Measurements from ENCODE around the gene FAXC.
"Not testable (repeated sequence)": the region's sequence is repeated elsewhere in the genome, so short reads cannot be mapped to it uniquely, and the experiment has no call there.

FAXC gene

GRCh38 chr6:99341862-99342455 is 7.5 kb downstream of the FAXC start:
- no peak overlapping the region for H3K4me3 ChIP-seq (ENCODE audit: low read depth, low read length)

DNA sequence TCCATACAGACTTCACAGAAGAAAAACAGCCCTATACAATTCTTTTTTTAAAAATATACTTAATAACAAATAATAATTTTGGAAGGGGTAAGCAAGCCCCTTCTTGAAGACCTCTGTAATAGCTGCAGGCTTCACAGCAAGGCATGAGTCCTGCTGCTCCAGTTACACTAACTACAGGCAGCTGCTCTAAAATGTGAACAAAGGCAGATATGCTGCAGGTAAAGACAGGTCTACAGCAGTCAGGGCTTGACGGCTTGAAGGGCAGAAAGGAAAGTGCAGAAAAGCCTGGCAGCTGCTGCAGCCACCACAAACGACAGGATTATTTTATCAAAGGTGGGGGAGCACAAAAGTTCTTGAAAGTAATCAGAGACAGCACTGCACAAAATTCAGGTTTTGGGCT is 11.3 kb downstream of the FAXC start:
- no peak overlapping the region for H3K4me3 ChIP-seq (ENCODE audit: low read depth, low read length)

DNA sequence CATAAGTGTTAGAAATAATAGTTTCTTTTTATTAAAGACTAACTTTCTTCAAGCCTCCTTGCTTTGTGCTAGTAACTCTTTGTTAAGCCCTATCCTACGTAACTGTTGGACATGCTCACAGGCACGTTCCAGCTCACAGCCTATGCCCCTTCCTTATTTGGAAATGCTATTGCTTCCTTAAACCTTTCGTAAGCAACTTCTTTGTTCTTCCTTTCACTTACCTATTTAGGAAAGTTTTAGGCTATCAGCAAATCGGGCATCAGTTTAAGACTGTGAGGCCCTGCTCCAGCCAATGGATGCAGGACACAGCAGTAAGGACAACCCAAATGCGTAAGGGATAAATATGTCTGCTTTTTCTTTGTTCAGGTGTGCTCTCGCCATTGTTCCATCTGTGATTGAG is 14.2 kb downstream of the FAXC start:
- H3K4me3 ChIP-seq (ENCODE audit: low read depth, low read length), result not testable (repeated sequence)

DNA sequence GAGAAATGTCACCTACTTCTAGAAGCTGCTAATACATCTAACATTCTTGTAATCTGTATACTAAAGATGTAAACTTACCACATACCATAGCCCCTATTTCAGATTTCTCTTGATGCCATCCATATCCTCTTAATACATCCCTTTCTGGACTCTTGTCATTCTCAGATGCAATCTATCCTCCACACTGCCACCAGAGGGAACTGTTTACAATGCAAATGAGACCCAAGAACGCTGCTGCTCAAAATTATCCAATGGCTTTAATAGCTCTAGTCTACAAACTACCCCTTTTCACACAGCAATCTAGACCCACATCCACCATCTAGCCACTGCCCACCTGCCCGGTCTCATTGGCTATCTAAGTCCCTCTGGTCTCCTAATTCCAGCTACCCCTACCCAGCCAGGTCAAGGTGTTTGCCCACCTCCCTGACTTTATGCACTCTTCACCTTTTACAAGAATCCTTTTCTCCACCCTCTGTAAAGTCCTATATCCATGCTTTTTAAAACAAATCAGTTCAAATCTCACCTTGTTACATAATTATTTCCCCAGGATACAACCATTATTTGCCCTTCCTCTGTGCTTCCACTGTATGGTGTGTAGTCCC is 14.8 kb downstream of the FAXC start:
- no peak overlapping the region for H3K4me3 ChIP-seq (ENCODE audit: low read depth, low read length)

DNA sequence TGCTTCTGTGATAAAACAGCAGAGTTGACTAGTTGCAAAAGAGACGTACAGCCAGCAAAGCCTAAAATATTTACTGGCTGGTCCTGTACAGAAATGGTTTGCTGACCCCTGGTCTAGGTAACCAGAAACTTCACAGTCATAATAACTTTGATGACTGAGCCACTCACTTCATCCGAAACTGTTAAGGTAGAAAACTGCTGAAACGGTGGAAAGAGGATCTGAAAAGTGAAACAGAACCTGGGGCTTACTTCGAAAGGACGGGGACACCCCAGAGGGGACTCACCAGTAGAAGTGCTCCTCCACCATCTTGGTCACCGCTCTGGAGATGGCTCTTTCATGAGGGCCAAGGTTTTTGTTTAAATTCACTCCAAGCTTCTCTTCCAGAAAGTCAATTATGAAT is 16.4 kb downstream of the FAXC start:
- no peak overlapping the region for H3K4me3 ChIP-seq (ENCODE audit: low read depth, low read length)

DNA sequence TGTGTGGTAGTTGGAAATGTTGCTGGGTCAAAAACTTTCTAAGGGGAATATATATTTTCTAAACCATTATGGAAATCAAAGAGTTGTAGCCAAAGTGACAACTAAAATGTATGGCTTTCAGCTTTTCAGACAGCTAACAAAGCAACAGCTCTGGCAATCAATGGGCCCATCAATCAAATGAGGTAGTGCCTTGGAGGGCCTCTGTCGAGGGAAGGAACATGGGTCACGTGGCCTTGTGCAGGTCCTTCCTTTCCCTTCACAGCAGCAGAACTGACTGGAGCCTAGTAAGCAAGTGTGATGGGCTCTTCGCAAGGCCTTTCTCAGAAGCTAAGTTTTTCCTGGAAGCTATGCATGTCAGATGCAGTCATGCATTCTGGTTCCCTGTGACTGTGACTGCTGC is 17.9 kb downstream of the FAXC start:
- H3K4me3 ChIP-seq (ENCODE audit: low read depth, low read length), result no peak overlapping the region

GRCh38 chr6:99330159-99330558 is 19.3 kb downstream of the FAXC start:
- no peak overlapping the region for H3K4me3 ChIP-seq (ENCODE audit: low read depth, low read length)

DNA sequence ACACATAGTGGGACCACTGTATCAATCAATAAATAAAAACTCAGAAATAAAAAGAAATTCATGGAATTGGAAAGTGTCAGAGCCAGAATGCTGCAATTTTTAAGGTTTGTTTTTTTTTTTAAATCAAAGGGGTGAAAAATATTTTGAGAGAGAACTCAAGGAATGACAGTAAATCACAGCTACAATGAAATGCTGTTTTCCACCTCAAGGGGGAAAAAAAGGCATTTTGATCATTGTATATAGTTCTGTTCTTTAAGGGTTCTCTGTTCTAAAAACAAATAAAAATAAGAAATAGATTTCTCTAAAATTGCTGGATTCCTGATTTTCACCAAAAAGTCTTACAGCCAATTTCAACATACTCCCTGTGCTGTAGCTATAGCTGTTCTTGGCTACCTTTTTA is 24.5 kb downstream of the FAXC start:
- no peak overlapping the region for H3K4me3 ChIP-seq (ENCODE audit: low read depth, low read length)

DNA sequence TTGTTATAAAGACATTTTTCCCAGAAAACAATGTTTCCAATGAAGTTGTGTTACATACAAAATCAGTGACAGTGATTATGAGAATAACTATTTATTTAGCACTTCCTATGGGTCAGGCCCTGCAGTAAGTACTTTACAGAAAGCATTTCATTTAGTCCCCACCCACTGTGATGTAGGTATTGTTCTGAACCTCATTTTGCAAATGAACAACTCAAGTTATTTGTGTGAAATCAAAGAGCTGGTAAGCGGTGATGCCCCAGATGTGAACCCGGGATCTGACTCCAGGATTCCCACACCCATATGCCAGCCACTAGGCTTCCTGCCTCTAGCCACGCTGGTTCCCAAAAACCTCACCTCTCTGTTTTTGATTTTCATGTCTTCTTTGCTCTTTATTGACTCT is 30.9 kb downstream of the FAXC start:
- no peak overlapping the region for H3K4me3 ChIP-seq (ENCODE audit: low read depth, low read length)

DNA sequence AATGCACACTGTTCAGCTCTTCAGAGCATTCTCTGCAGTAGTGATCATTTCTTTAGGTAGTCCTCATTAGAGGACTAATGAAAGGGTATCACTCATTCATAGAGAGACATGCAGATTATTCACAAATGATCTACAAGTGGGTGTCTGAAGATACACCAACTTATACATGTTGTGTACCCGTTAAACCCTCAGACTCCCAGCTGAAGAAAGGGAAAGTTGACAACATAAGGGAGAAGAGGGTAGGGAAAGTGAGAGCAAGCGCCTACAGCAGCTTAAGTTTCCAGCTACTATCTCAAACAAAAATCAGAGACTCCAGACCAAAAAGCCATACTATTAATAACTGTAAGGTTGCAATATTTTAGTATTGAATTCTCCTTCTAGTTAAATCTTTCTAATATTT is 37.1 kb downstream of the FAXC start:
- no peak overlapping the region for H3K4me3 ChIP-seq (ENCODE audit: low read depth, low read length)

DNA sequence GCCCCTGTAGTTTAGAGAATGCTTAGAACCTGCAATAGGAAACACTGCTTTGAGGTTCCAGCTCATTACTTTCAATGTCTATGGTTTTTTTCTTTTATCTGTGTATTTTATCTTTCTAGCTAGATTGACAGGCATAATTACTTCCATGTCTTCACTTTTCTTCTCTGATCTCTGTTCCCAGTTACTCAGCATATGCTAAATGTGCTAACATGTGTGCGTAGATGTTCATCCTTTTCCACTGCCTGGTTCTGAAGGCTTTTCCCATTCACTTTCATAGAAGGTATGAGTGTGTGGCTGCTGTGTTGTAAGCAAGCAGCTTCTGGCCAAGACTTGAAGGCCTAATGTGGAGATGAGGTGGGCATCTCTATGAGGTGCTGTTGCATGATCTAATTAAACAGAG is 38.9 kb downstream of the FAXC start:
- H3K4me3 ChIP-seq (ENCODE audit: low read depth, low read length), result no peak overlapping the region

- no peak overlapping the region for H3K4me3 ChIP-seq (ENCODE audit: low read depth, low read length)
Measured at GRCh38 chr6:99309557-99309956, 39.9 kb downstream of the FAXC start.

GRCh38 chr6:99308788-99309187 is 40.7 kb downstream of the FAXC start:
- no peak overlapping the region for H3K4me3 ChIP-seq (ENCODE audit: low read depth, low read length)

DNA sequence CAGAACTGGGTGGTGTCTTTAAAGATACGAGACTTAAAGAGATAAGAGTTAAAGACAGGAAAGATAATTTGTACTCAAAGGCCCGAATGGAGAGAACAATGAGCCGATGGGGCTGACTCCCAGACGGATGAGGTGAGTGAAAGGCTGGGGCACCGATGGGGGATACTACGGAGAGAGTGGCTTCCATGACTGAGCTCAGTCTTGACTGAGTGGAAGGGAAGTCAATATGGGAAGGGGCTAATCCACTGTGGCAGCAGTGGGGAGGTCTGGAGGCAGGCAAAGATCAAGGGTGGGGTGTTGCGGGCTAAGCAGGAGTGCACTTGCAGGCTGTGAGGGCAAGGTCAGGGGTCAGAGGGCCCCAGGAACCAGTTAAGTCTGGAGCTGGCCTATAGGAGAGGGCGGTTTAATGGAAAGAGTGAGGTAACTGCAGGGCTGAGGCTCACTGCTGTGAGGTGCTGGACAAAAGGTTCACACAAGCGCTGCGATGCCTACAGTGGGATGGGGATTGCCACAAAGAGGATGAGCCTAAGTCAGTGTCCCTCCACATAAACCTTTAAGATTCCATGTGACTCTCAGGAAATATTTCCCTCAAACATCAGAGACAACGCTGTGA is 42.1 kb downstream of the FAXC start:
- H3K4me3 ChIP-seq (ENCODE audit: low read depth, low read length), result no peak overlapping the region

DNA sequence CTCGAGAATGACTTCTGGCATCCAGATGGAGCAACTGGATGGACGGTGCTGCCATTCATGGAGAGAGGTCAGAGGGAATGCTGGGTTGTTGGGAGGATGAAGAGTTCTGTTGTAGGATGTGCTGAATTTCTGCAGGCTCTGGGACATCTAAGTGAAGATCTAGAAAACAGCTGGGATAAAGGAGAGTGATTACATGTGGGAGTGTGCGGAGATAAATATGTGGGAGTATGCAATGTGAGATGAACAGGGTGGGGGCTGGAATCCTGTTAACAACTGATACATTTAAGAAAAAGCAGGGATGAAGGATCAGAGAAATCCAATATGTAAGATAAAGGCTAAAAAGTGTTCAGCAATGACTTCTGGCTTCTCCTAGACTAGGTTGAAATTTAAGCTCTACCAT is 43.1 kb downstream of the FAXC start:
- no peak overlapping the region for H3K4me3 ChIP-seq (ENCODE audit: low read depth, low read length)

- H3K4me3 ChIP-seq (ENCODE audit: low read depth, low read length), result no peak overlapping the region
Measured at GRCh38 chr6:99305021-99305554, 44.4 kb downstream of the FAXC start.

- no peak overlapping the region for H3K4me3 ChIP-seq (ENCODE audit: low read depth, low read length)
Measured at GRCh38 chr6:99297415-99297814, 52.1 kb downstream of the FAXC start.

DNA sequence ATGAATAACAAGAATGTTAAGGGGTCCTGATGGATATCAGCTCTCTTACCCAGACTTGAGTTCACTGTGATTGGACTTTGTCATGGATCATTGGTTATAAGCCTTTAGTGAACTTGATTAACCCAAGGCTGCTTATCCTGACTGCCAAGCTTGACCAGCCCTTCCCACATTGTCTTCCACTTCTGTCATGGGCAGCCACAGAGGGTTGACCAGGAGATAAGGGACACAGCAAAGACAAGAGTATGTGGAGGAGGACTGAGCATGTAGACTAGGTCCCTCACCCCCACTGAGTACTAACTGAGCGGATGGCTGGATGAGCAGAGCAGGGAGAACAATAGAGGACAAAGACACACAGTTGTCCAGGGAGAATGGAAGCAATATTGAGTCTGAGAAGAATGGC is 52.5 kb downstream of the FAXC start:
- H3K4me3 ChIP-seq (ENCODE audit: low read depth, low read length), result no peak overlapping the region

- H3K4me3 ChIP-seq (ENCODE audit: low read depth, low read length), result no peak overlapping the region
Measured at GRCh38 chr6:99296261-99296660, 53.2 kb downstream of the FAXC start.

- no peak overlapping the region for H3K4me3 ChIP-seq (ENCODE audit: low read depth, low read length)
Measured at GRCh38 chr6:99295276-99295675, 54.2 kb downstream of the FAXC start.

DNA sequence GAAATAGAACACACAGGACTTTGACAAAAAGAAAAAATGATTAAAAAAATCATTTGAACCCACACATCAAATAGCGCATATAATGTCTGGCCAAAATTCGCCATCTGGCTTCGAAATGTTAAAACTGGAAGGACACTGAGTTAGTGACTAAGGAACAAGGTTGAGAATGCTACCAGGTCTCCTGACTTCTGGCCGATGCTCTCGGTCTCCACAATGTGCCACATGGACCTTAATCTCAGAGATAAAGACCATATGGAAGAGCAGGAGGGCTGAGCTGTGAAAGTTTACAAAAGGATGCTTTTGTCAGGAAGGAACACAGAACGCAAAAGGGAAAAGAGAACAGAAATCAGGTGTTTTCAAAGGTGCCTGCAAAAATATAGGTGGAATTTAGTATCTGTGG is 54.7 kb downstream of the FAXC start:
- H3K4me3 ChIP-seq (ENCODE audit: low read depth, low read length), result no peak overlapping the region

DNA sequence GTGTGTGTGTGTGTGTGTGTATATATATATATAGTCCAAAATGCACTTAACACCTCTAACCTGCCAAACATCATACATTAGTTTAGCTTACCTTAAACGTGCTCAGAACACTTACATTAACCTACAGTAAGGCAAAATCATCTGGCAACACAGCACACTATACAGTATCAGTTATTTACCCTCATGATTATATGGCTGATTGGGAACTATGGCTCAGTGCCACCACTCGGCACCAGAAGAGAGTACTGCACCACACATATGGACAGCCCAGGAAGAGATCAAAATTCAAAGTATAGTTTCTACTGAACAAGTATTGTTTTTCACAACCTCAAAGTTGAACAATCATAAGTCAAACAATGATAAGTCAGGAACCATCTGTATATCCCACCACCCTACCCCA is 59.8 kb downstream of the FAXC start:
- H3K4me3 ChIP-seq (ENCODE audit: low read depth, low read length), result no peak overlapping the region

- H3K4me3 ChIP-seq (ENCODE audit: low read depth, low read length), result no peak overlapping the region
Measured at GRCh38 chr6:99288668-99289067, 60.8 kb downstream of the FAXC start.

Data from iPS-11a (cell line).